Measurements from ENCODE around the gene TMEM219.

Gene TMEM219

GRCh38 chr16:29943846-29944799, 17.8 kb upstream of the TMEM219 start:
- peak; percentile 99 for DNase-seq
- H3K4me3 ChIP-seq (ENCODE audit: insufficient read depth in 1 of 2, low read depth in 1 of 2, low read length in 2 of 2): peak overlapping the region in 1 of 2 experiments; percentile 51
- H4K8ac ChIP-seq (ENCODE audit: low read length): peak overlapping the region; percentile 64
- H3K9ac ChIP-seq (ENCODE audit: low read length): peak overlapping the region; percentile 86
- H3K4ac ChIP-seq (ENCODE audit: low read depth in 1 of 2, low read length in 2 of 2): peak overlapping the region in 1 of 2 experiments; percentile 97
- H3K79me1 ChIP-seq (replicated peaks; ENCODE audit: low read length, poor library complexity, severe bottlenecking): no peaks in the 10 kb centered on the region
- H2AFZ ChIP-seq (ENCODE audit: low read depth, low read length): no peak overlapping the region
- peaks cover 6% of the 10 kb centered on the region for H3K9me3 ChIP-seq (ENCODE audit: control insufficient read depth, low read length)
- H3K23ac ChIP-seq (ENCODE audit: low read length in 2 of 2): no peak overlapping the region
- peak overlapping the region; percentile 33 to 70 for H3K18ac ChIP-seq (ENCODE audit: low read depth in 1 of 2, low read length in 2 of 2)
- H4K91ac ChIP-seq (ENCODE audit: low read length): no peak overlapping the region
- no peaks in the 10 kb centered on the region for H3K36me3 ChIP-seq (ENCODE audit: control insufficient read depth in 1 of 2, insufficient read depth in 2 of 2, low read depth in 1 of 2, low read length in 2 of 2)
- peaks cover 3% of the 10 kb centered on the region for H3K4me1 ChIP-seq (ENCODE audit: control insufficient read depth, insufficient read depth, low read depth, low read length)
- no peaks in the 10 kb centered on the region for H3K27me3 ChIP-seq (ENCODE audit: control insufficient read depth in 1 of 2, insufficient read depth in 1 of 2, low read length in 2 of 2)
- peak overlapping the region; percentile 64 for H2BK120ac ChIP-seq (ENCODE audit: low read depth, low read length)
- H2BK5ac ChIP-seq (ENCODE audit: low read depth, low read length, poor library complexity, severe bottlenecking): peak overlapping the region; percentile 84
- peak overlapping the region; percentile 86 to 95 for H2BK12ac ChIP-seq (ENCODE audit: low read length in 2 of 2)
- whole genome bisulfite sequencing: 16% methylated on average over 8 of the region's 11 CpGs
- no peak overlapping the region for H3K14ac ChIP-seq (ENCODE audit: low read length in 2 of 2)
- H3K27ac ChIP-seq (ENCODE audit: low read length, poor library complexity, severe bottlenecking): peak overlapping the region; percentile 100
- peak overlapping the region; percentile 65 for H3K4me2 ChIP-seq (ENCODE audit: low read length, poor library complexity, severe bottlenecking)
- H2AK5ac ChIP-seq (ENCODE audit: low read length, severe bottlenecking): peak overlapping the region; percentile 96
- H2BK15ac ChIP-seq (ENCODE audit: low read depth, poor library complexity, severe bottlenecking): no peak overlapping the region

GRCh38 chr16:29947897-29948296, 14.0 kb upstream of the TMEM219 start:
- Histone ChIP-seq H3K23ac (ENCODE audit: low read length in 2 of 2) (no peak overlapping the region), H3K27me3 (ENCODE audit: control insufficient read depth in 1 of 2, insufficient read depth in 1 of 2, low read length in 2 of 2) (no peaks in the 10 kb centered on the region), H2BK15ac (ENCODE audit: low read depth, poor library complexity, severe bottlenecking) (no peak overlapping the region), H3K79me1 (replicated peaks; ENCODE audit: low read length, poor library complexity, severe bottlenecking) (no peaks in the 10 kb centered on the region), H3K4me2 (ENCODE audit: low read length, poor library complexity, severe bottlenecking) (no peak overlapping the region), H3K9me3 (ENCODE audit: control insufficient read depth, low read length) (no peaks in the 10 kb centered on the region), H3K36me3 (ENCODE audit: control insufficient read depth in 1 of 2, insufficient read depth in 2 of 2, low read depth in 1 of 2, low read length in 2 of 2) (no peaks in the 10 kb centered on the region), H3K9ac (ENCODE audit: low read length) (no peak overlapping the region), H3K18ac (ENCODE audit: low read depth in 1 of 2, low read length in 2 of 2) (no peak overlapping the region), H2AFZ (ENCODE audit: low read depth, low read length) (no peak overlapping the region), H2BK12ac (ENCODE audit: low read length in 2 of 2) (no peak overlapping the region), H3K4me3 (ENCODE audit: insufficient read depth in 1 of 2, low read depth in 1 of 2, low read length in 2 of 2) (no peak overlapping the region), H3K14ac (ENCODE audit: low read length in 2 of 2) (no peak overlapping the region), H4K8ac (ENCODE audit: low read length) (no peak overlapping the region), H2BK5ac (ENCODE audit: low read depth, low read length, poor library complexity, severe bottlenecking) (no peak overlapping the region), H2AK5ac (ENCODE audit: low read length, severe bottlenecking) (no peak overlapping the region), H3K4me1 (ENCODE audit: control insufficient read depth, insufficient read depth, low read depth, low read length) (peaks cover 3% of the 10 kb centered on the region), H4K91ac (ENCODE audit: low read length) (no peak overlapping the region), H3K4ac (ENCODE audit: low read depth in 1 of 2, low read length in 2 of 2) (no peak overlapping the region), H2BK120ac (ENCODE audit: low read depth, low read length) (no peak overlapping the region), H3K27ac (ENCODE audit: low read length, poor library complexity, severe bottlenecking) (no peak overlapping the region)
- DNase-seq: no peak
- 70% methylated on average over 2 of the region's 2 CpGs for WGBS

GRCh38 chr16:29950806-29951461, 10.9 kb upstream of the TMEM219 start:
- no peaks in the 10 kb centered on the region for H3K36me3 ChIP-seq (ENCODE audit: control insufficient read depth in 1 of 2, insufficient read depth in 2 of 2, low read depth in 1 of 2, low read length in 2 of 2)
- H2BK15ac ChIP-seq (ENCODE audit: low read depth, poor library complexity, severe bottlenecking): no peak overlapping the region
- H2BK5ac ChIP-seq (ENCODE audit: low read depth, low read length, poor library complexity, severe bottlenecking): no peak overlapping the region
- WGBS: 88% methylated on average over 4 of the region's 4 CpGs
- no peak overlapping the region for H3K27ac ChIP-seq (ENCODE audit: low read length, poor library complexity, severe bottlenecking)
- no peak overlapping the region for H3K4me3 ChIP-seq (ENCODE audit: insufficient read depth in 1 of 2, low read depth in 1 of 2, low read length in 2 of 2)
- H3K23ac ChIP-seq (ENCODE audit: low read length in 2 of 2): no peak overlapping the region
- no peak overlapping the region for H2BK12ac ChIP-seq (ENCODE audit: low read length in 2 of 2)
- H2AFZ ChIP-seq (ENCODE audit: low read depth, low read length): no peak overlapping the region
- H3K4me1 ChIP-seq (ENCODE audit: control insufficient read depth, insufficient read depth, low read depth, low read length): no peaks in the 10 kb centered on the region
- H2BK120ac ChIP-seq (ENCODE audit: low read depth, low read length): no peak overlapping the region
- H2AK5ac ChIP-seq (ENCODE audit: low read length, severe bottlenecking): no peak overlapping the region
- H3K18ac ChIP-seq (ENCODE audit: low read depth in 1 of 2, low read length in 2 of 2): no peak overlapping the region
- H3K14ac ChIP-seq (ENCODE audit: low read length in 2 of 2): no peak overlapping the region
- no peak overlapping the region for H3K4ac ChIP-seq (ENCODE audit: low read depth in 1 of 2, low read length in 2 of 2)
- no peaks in the 10 kb centered on the region for H3K9me3 ChIP-seq (ENCODE audit: control insufficient read depth, low read length)
- H4K91ac ChIP-seq (ENCODE audit: low read length): no peak overlapping the region
- no peak overlapping the region for H3K4me2 ChIP-seq (ENCODE audit: low read length, poor library complexity, severe bottlenecking)
- DNase-seq: no peak
- H3K79me1 ChIP-seq (replicated peaks; ENCODE audit: low read length, poor library complexity, severe bottlenecking): no peaks in the 10 kb centered on the region
- H4K8ac ChIP-seq (ENCODE audit: low read length): no peak overlapping the region
- no peak overlapping the region for H3K9ac ChIP-seq (ENCODE audit: low read length)
- H3K27me3 ChIP-seq (ENCODE audit: control insufficient read depth in 1 of 2, insufficient read depth in 1 of 2, low read length in 2 of 2): no peaks in the 10 kb centered on the region

Measured in mesenchymal stem cell (in vitro differentiated cells and primary cell).